HL-60 (cell line): ENCODE results near the gene MAGEB4.

Source experiments
- GABPA ChIP-seq: IDR thresholded peaks from 2 replicates; pipeline ENCODE4 v1.6.1; 2012; ENCODE audit warnings: low read depth
- TF ChIP-seq, protein P1 (sequence below): IDR thresholded peaks from one replicate; pipeline ENCODE4 v1.5.1; 2011; ENCODE audit warnings: low read length, control low read depth, inconsistent platforms; ENCODE audit not compliant: insufficient read depth
- TF ChIP-seq, protein P2 (sequence below): IDR thresholded peaks from 2 replicates; pipeline ENCODE4 v1.6.1; 2012; ENCODE audit warnings: low read depth; ENCODE audit not compliant: insufficient replicate concordance

GRCh38 chrX:30246769-30247489 lies 5.1 kb downstream of the MAGEB4 start, which contains the start of gene MAGEB1:
- TF ChIP-seq, protein P1, sequence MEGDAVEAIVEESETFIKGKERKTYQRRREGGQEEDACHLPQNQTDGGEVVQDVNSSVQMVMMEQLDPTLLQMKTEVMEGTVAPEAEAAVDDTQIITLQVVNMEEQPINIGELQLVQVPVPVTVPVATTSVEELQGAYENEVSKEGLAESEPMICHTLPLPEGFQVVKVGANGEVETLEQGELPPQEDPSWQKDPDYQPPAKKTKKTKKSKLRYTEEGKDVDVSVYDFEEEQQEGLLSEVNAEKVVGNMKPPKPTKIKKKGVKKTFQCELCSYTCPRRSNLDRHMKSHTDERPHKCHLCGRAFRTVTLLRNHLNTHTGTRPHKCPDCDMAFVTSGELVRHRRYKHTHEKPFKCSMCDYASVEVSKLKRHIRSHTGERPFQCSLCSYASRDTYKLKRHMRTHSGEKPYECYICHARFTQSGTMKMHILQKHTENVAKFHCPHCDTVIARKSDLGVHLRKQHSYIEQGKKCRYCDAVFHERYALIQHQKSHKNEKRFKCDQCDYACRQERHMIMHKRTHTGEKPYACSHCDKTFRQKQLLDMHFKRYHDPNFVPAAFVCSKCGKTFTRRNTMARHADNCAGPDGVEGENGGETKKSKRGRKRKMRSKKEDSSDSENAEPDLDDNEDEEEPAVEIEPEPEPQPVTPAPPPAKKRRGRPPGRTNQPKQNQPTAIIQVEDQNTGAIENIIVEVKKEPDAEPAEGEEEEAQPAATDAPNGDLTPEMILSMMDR: no peak
- no peak for TF ChIP-seq GABPA
- TF ChIP-seq, protein P2, sequence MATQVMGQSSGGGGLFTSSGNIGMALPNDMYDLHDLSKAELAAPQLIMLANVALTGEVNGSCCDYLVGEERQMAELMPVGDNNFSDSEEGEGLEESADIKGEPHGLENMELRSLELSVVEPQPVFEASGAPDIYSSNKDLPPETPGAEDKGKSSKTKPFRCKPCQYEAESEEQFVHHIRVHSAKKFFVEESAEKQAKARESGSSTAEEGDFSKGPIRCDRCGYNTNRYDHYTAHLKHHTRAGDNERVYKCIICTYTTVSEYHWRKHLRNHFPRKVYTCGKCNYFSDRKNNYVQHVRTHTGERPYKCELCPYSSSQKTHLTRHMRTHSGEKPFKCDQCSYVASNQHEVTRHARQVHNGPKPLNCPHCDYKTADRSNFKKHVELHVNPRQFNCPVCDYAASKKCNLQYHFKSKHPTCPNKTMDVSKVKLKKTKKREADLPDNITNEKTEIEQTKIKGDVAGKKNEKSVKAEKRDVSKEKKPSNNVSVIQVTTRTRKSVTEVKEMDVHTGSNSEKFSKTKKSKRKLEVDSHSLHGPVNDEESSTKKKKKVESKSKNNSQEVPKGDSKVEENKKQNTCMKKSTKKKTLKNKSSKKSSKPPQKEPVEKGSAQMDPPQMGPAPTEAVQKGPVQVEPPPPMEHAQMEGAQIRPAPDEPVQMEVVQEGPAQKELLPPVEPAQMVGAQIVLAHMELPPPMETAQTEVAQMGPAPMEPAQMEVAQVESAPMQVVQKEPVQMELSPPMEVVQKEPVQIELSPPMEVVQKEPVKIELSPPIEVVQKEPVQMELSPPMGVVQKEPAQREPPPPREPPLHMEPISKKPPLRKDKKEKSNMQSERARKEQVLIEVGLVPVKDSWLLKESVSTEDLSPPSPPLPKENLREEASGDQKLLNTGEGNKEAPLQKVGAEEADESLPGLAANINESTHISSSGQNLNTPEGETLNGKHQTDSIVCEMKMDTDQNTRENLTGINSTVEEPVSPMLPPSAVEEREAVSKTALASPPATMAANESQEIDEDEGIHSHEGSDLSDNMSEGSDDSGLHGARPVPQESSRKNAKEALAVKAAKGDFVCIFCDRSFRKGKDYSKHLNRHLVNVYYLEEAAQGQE: no peak
